SU-DHL-6 (cell line): ENCODE data around the gene SCN9A.

Source experiments
- H2AFZ ChIP-seq: fragments of 200-600 bp; sonication (generic); 2 replicates; pipeline ENCODE4 v1.6.1; 2014; ENCODE audit warnings: low read depth, mild to moderate bottlenecking, moderate library complexity, mixed read lengths, antibody characterized with exemption, low read length; ENCODE audit not compliant: severe bottlenecking
- H3F3A ChIP-seq: fragments of 200-600 bp; shearing (Covaris generic); 2 replicates; pipeline ENCODE4 v1.6.0; 2016; ENCODE audit warnings: antibody characterized with exemption, mild to moderate bottlenecking; ENCODE audit not compliant: insufficient read depth
- H3K27ac ChIP-seq: fragments of 200-600 bp; sonication (generic); 2 replicates; pipeline ENCODE4 v1.5.1; 2016; ENCODE audit warnings: low read depth, mild to moderate bottlenecking, low read length, moderate library complexity, mixed read lengths
- H3K27me3 ChIP-seq: fragments of 200-600 bp; sonication (generic), shearing (Covaris generic); 2 replicates; pipeline ENCODE4 v1.6.0; 2014; ENCODE audit warnings: mild to moderate bottlenecking, low read length
- H3K36me3 ChIP-seq: fragments of 200-600 bp; sonication (generic); 2 replicates; pipeline ENCODE4 v1.6.1; 2014; ENCODE audit warnings: mild to moderate bottlenecking, low read length, mixed read lengths
- H3K4me2 ChIP-seq: fragments of 300-600, 200-600 bp; shearing (Covaris generic), sonication (generic); 2 replicates; pipeline ENCODE4 v1.6.0; 2014; ENCODE audit warnings: low read length, low read depth, mild to moderate bottlenecking; ENCODE audit not compliant: poor library complexity, severe bottlenecking
- H3K4me3 ChIP-seq: fragments of 200-600 bp; sonication (generic); 2 replicates; pipeline ENCODE4 v1.5.1; 2014; ENCODE audit warnings: antibody characterized with exemption, low read length, mild to moderate bottlenecking, mixed read lengths; ENCODE audit not compliant: insufficient read depth, poor library complexity, severe bottlenecking
- H3K79me2 ChIP-seq: fragments of 200-600 bp; sonication (generic); 2 replicates; pipeline ENCODE4 v1.6.1; 2014; ENCODE audit warnings: mild to moderate bottlenecking, low read length, moderate library complexity; ENCODE audit not compliant: insufficient read depth
- H3K9ac ChIP-seq: fragments of 200-600 bp; sonication (generic); 2 replicates; pipeline ENCODE4 v1.7.0; 2014; ENCODE audit warnings: mild to moderate bottlenecking, low read length
- H3K9me2 ChIP-seq: fragments of 200-600 bp; sonication (generic); replicated peaks from 2 replicates; pipeline ENCODE4 v1.6.1; 2014; ENCODE audit warnings: low read length; ENCODE audit not compliant: insufficient read depth
- H3K9me3 ChIP-seq: fragments of 200-600 bp; sonication (generic); 2 replicates; pipeline ENCODE4 v1.6.1; 2014; ENCODE audit warnings: low read length, mixed read lengths; ENCODE audit not compliant: insufficient read depth
- H4K20me1 ChIP-seq: fragments of 200-600 bp; sonication (generic); 2 replicates; pipeline ENCODE4 v1.6.1; 2014; ENCODE audit warnings: low read depth, mild to moderate bottlenecking, antibody characterized with exemption, low read length, moderate library complexity, mixed read lengths
- CTCF ChIP-seq: fragments of 200-600 bp; sonication (generic); IDR thresholded peaks from one replicate; pipeline ENCODE4 v1.5.1; 2017; ENCODE audit warnings: antibody characterized with exemption, mild to moderate bottlenecking, low read length, moderate library complexity; ENCODE audit not compliant: insufficient read depth, poor library complexity, severe bottlenecking
- EZH2phosphoT487 ChIP-seq: fragments of 200-600 bp; sonication (generic), shearing (Covaris generic); conservative IDR thresholded peaks from 2 replicates; pipeline ENCODE4 v1.6.1; 2018; ENCODE audit warnings: mild to moderate bottlenecking, antibody characterized with exemption, low read length, moderate library complexity, mixed read lengths

The SCN9A gene

GRCh38 chr2:166376488-166376828, 714 bp upstream of the SCN9A start:
- Histone ChIP-seq H3K4me2 (no peak overlapping the region), H3K9ac (no peak overlapping the region), H3K4me3 (no peak overlapping the region), H3F3A (no peaks in the 10 kb centered on the region), H3K36me3 (no peaks in the 10 kb centered on the region), H3K27me3 (no peaks in the 10 kb centered on the region), H4K20me1 (no peaks in the 10 kb centered on the region), H3K9me3 (no peaks in the 10 kb centered on the region), H3K9me2 (no peaks in the 10 kb centered on the region), H2AFZ (no peak overlapping the region), H3K79me2 (no peaks in the 10 kb centered on the region), H3K27ac (no peak overlapping the region)
- TF ChIP-seq CTCF: no peak
- no peak for TF ChIP-seq EZH2phosphoT487

GRCh38 chr2:166375195-166375735, 479 bp downstream of the SCN9A start:
- peak overlapping the region; percentile 12 for H3K4me2 ChIP-seq

GRCh38 chr2:166373951-166374350, 1.8 kb downstream of the SCN9A start:
- Histone ChIP-seq H3K4me2 (no peak overlapping the region), H3K9me2 (no peaks in the 10 kb centered on the region), H3K9ac (no peak overlapping the region), H3F3A (no peaks in the 10 kb centered on the region), H3K4me3 (no peak overlapping the region), H3K79me2 (no peaks in the 10 kb centered on the region), H3K9me3 (no peaks in the 10 kb centered on the region), H2AFZ (no peak overlapping the region), H3K27me3 (no peaks in the 10 kb centered on the region), H3K27ac (no peak overlapping the region), H4K20me1 (no peaks in the 10 kb centered on the region), H3K36me3 (no peaks in the 10 kb centered on the region)
- TF ChIP-seq EZH2phosphoT487 (no peak), CTCF (no peak)

More at GRCh38 chr2:166375195-166375735, 479 bp downstream of the SCN9A start:
- H3K9ac ChIP-seq: no peak overlapping the region
- no peaks in the 10 kb centered on the region for H3K27me3 ChIP-seq
- H3K27ac ChIP-seq: no peak overlapping the region
- H2AFZ ChIP-seq: no peak overlapping the region
- no peaks in the 10 kb centered on the region for H3K9me3 ChIP-seq
- H4K20me1 ChIP-seq: no peaks in the 10 kb centered on the region
- H3K79me2 ChIP-seq: no peaks in the 10 kb centered on the region
- no peaks in the 10 kb centered on the region for H3K36me3 ChIP-seq
- TF ChIP-seq CTCF: no peak
- no peak for TF ChIP-seq EZH2phosphoT487
- no peaks in the 10 kb centered on the region for H3F3A ChIP-seq
- no peaks in the 10 kb centered on the region for H3K9me2 ChIP-seq
- H3K4me3 ChIP-seq: no peak overlapping the region
